T-cell (primary cell): ENCODE results near the gene ZDHHC14. TPM values are rescaled to one million over a fixed set of nuclear protein-coding genes. Genes with fewer than 3 reads are reported as not detected.
"Not testable (repeated sequence)": the region's sequence is repeated elsewhere in the genome, so short reads cannot be mapped to it uniquely, and the experiment has no call there.

ENCODE experiments used
- ATAC-seq, 4 experiments: fragments of 200-7000 bp in 3 of 4; fragments of 150-1000 bp in 1 of 4; cut with Tn5 transposase; replicated peaks in 1 of 4; 1 replicate in 3 of 4; 2 replicates in 1 of 4; pipeline ENCODE4 v1.10.0; 2021; ENCODE audit warnings: moderate library complexity in 3 of 4, mild to moderate bottlenecking in 2 of 4, moderate number of reproducible peaks in 1 of 4
- CTCF ChIA-PET, 2 donors: fragments of 300-600 bp; sonication (Branson Sonifier 250); formaldehyde crosslinking; loops; one replicate each; lab custom pipeline; 2022; ENCODE audit warnings: antibody characterized with exemption in 2 of 2; lab: Charles Lee
- POLR2A ChIA-PET, 2 donors: fragments of 300-600 bp; sonication (Branson Sonifier 250); formaldehyde crosslinking; loops; one replicate each; lab custom pipeline; 2022; ENCODE audit warnings: antibody characterized with exemption in 2 of 2; lab: Charles Lee
- DNase-seq, 35 experiments: peaks; one replicate each; pipeline versions ENCODE4 v3.0.0 to v3.0.0-alpha.2; 2013 to 2023
- H3K27ac ChIP-seq: one replicate; pipeline ENCODE4 v1.5.1; 2013; ENCODE audit warnings: low read length
- H3K27me3 ChIP-seq, 2 experiments: replicated peaks in 1 of 2; 1 replicate in 1 of 2; 2 replicates in 1 of 2; pipeline versions ENCODE4 v1.6.1 to v1.7.0; 2013; ENCODE audit warnings: low read length in 1 of 2, mixed read lengths in 1 of 2; ENCODE audit not compliant: control insufficient read depth in 2 of 2, insufficient read depth in 2 of 2; ENCODE audit errors: extremely low read depth in 1 of 2
- H3K36me3 ChIP-seq, 2 donors: 1 replicate in 1 of 2; 2 replicates in 1 of 2; pipeline versions ENCODE4 v1.6.1 to v1.7.0; 2013; ENCODE audit warnings: low read length in 1 of 2; ENCODE audit not compliant: control insufficient read depth in 2 of 2, insufficient read depth in 1 of 2; ENCODE audit errors: extremely low read depth in 1 of 2
- H3K4me1 ChIP-seq, 2 experiments: 1 replicate in 1 of 2; 2 replicates in 1 of 2; pipeline versions ENCODE4 v1.6.1 to v1.7.0; 2013; ENCODE audit warnings: low read length in 2 of 2, mixed read lengths in 1 of 2; ENCODE audit not compliant: insufficient read depth in 2 of 2, control insufficient read depth in 1 of 2; ENCODE audit errors: extremely low read depth in 1 of 2
- H3K4me3 ChIP-seq, 2 donors: 1 replicate in 1 of 2; 2 replicates in 1 of 2; pipeline versions ENCODE4 v1.5.1 to v1.7.0; 2013; ENCODE audit warnings: mild to moderate bottlenecking in 2 of 2, low read length in 1 of 2, moderate library complexity in 1 of 2; ENCODE audit not compliant: control insufficient read depth in 1 of 2; ENCODE audit errors: extremely low read depth in 1 of 2
- H3K9me3 ChIP-seq: 2 replicates; pipeline ENCODE4 v1.7.0; 2013
- H3K27ac Mint-ChIP-seq, 2 donors: one replicate each; pipeline ENCODE4 v1.8.0; 2020 to 2021; ENCODE audit warnings: mild to moderate bottlenecking in 2 of 2, mixed read lengths in 2 of 2
- H3K27me3 Mint-ChIP-seq, 2 donors: one replicate each; pipeline ENCODE4 v1.8.0; 2021 to 2022; ENCODE audit warnings: mixed read lengths in 2 of 2
- H3K36me3 Mint-ChIP-seq: one replicate; pipeline ENCODE4 v1.8.0; 2021; ENCODE audit warnings: mixed read lengths
- H3K4me1 Mint-ChIP-seq, 3 donors: one replicate each; pipeline ENCODE4 v1.8.0; 2020 to 2022; ENCODE audit warnings: mixed read lengths in 3 of 3, mild to moderate bottlenecking in 1 of 3
- H3K4me3 Mint-ChIP-seq, 3 donors: one replicate each; pipeline ENCODE4 v1.8.0; 2020 to 2022; ENCODE audit warnings: mild to moderate bottlenecking in 3 of 3, mixed read lengths in 3 of 3, moderate library complexity in 3 of 3
- H3K9me3 Mint-ChIP-seq, 3 donors: one replicate each; pipeline ENCODE4 v1.8.0; 2020 to 2022; ENCODE audit warnings: mixed read lengths in 3 of 3
- WGBS: methylation state at CpG from one replicate; pipeline ENCODE4 v1.1.5; 2013; ENCODE audit warnings: missing lambda C conversion rate; ENCODE audit not compliant: insufficient coverage; 5-methylcytosine and 5-hydroxymethylcytosine counted together
- total RNA-seq, 35 experiments: library from RNA in 6 of 35; stranded (reverse) in 6 of 35; fragments of 120-200 nt in 1 of 35; gene quantifications; one replicate each; pipeline versions ENCODE4 v1.2.1 to v1.2.4 and lab custom pipeline; 2013 to 2026

Gene ZDHHC14
- total RNA-seq, 5 donors from 2014 or later (not counting 1 experiment from before 2014, with no cell fraction given) = 2.1 to 3.7 (median 2.6) TPM

DNA sequence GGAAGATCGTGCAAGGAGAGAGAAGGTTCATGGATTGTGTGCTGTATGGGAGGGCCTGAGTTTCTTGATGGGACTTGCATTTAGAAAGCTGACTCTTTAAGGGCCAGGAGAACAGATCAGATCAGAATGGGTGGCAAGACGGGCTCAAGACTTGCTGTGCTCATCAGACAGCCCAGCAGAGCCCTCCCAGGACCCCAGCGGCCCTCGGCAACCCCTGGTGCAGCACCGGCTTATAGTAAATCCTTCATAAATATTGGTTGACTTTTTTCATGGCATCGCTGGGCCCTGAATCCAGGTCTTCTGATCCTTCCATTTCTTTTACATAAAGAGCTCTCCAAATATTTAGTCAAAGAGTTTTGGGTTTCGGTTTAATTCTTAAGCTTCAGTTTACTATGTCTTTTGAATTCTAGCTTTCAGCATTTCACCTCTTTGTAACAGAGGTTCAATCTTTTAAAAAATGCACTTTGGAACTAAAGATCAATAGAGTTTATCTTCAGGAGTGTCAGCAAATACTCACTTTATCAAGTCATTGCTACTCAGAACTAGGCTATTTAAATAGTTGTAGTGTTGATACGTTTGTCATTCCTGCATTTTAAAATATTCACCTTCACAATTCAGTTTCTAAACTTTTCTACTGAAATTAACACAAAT is 205.6 kb downstream of the ZDHHC14 start:
- peaks cover 0 to 7% of the 10 kb centered on the region in 2 donors for H3K27me3 Mint-ChIP-seq
- CTCF ChIA-PET = no interaction called here

DNA sequence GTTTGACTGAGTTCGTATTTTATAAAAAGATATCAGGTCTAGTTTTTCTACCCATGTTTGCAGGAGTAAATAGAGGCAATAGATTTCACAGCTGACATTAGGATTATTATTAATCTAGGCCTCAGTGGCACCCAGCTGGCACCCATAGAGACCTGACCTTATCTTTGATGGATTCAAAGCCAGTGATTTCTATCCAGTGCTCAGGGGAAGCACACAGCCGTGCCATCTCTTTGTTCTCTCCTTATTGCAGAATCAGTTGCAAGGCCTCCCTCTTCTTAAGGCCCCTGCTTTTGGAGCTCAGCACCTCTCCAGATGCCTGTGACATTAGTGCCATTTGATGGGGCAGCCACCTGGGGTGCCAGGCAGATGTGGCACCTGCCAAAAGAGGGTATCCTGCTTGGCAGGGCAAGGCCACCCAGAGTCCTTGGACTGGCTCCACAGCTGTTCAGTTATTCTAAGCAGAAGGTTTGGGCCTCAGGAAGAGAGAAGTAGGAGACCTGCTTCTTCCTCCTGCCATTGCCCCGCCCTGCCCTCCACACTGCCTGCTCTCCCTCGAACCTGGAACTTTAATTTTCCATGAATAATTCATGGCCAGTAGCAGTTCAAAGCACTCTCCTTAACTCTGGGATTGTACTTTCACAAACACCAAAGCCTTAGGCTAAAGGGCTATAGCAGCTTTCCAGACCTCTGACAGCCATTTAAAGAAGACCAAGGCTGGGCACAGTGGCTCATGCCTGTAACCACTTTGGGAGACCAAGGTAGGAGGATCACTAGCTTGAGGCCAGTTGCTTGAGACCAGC is 206.3 kb downstream of the ZDHHC14 start:
- POLR2A ChIA-PET = interaction anchor here in 1 of 2 donors (0.7 to 0.8 kb wide), 2 partner anchors 162 to 319 kb away, joined by 3 read pairs; no protein-coding TSS in a partner anchor
- CTCF ChIA-PET = no interaction called here
- 94% methylated on average over 3 of the region's 4 CpGs for WGBS

More for the DNA sequence above, 205.6 kb downstream of the ZDHHC14 start:
- Mint-ChIP-seq H3K36me3 (peaks cover 21% of the 10 kb centered on the region), H3K4me3 (no peak overlapping the region), H3K9me3 (peaks cover 8 to 24% (median 13%) of the 10 kb centered on the region in 3 donors), H3K4me1 (peaks cover 6 to 14% (median 14%) of the 10 kb centered on the region in 3 donors), H3K27ac (no peak overlapping the region)
- peaks cover 6% of the 10 kb centered on the region for H3K9me3 ChIP-seq
- H3K36me3 ChIP-seq = no peaks in the 10 kb centered on the region
- H3K4me1 ChIP-seq = peaks cover 7 to 16% of the 10 kb centered on the region in 2 experiments
- DNase-seq (no peak), ATAC-seq (no peak)
- WGBS = 84% methylated on average over 2 of the region's 8 CpGs
- no peak overlapping the region for H3K4me3 ChIP-seq
- H3K27me3 ChIP-seq = peaks cover 0 to 4% of the 10 kb centered on the region in 2 experiments
- no peak overlapping the region for H3K27ac ChIP-seq
- POLR2A ChIA-PET = interaction anchor here (0.6 to 0.8 kb wide), 3 partner anchors 162 to 320 kb away, joined by 3 to 8 read pairs (median 3); no protein-coding TSS in a partner anchor

DNA sequence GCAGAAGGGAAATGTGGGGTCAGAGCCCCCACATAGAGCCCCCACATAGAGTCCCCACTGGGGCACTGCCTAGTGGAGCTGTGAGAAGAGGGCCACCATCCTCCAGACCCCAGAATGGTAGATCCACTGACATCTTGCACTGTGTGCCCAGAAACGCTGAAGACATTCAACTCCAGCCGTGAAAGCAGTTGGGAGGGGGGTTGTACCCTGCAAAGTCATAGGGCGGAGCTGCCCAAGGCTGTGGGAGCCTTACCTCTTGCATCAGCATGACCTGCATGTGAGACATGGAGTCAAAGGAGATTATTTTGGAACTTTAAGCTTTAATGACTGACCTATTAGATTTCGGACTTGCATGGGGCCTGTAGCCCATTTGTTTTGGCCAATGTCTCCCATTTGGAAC is 209.7 kb downstream of the ZDHHC14 start:
- H3K9me3 ChIP-seq, H3K36me3 Mint-ChIP-seq, ATAC-seq, DNase-seq, H3K27ac ChIP-seq, CTCF ChIA-PET, H3K27ac Mint-ChIP-seq, H3K27me3 Mint-ChIP-seq, H3K4me3 ChIP-seq, H3K4me3 Mint-ChIP-seq, H3K4me1 ChIP-seq, H3K36me3 ChIP-seq, H3K4me1 Mint-ChIP-seq, H3K27me3 ChIP-seq, POLR2A ChIA-PET: not testable (repeated sequence)
- WGBS = 100% methylated on average over 2 of the region's 4 CpGs
- H3K9me3 Mint-ChIP-seq = peaks cover 8 to 11% (median 10%) of the 10 kb centered on the region in 3 donors

More for the DNA sequence above, 206.3 kb downstream of the ZDHHC14 start:
- Mint-ChIP-seq H3K27me3 (peaks cover 0 to 6% of the 10 kb centered on the region in 2 donors), H3K36me3 (peaks cover 19% of the 10 kb centered on the region), H3K4me1 (peaks cover 6 to 14% (median 14%) of the 10 kb centered on the region in 3 donors), H3K9me3 (peaks cover 8 to 21% (median 13%) of the 10 kb centered on the region in 3 donors), H3K4me3 (no peak overlapping the region), H3K27ac (no peak overlapping the region)
- Histone ChIP-seq H3K27me3 (peaks cover 0 to 4% of the 10 kb centered on the region in 2 experiments), H3K4me1 (peaks cover 7 to 16% of the 10 kb centered on the region in 2 experiments), H3K27ac (no peak overlapping the region), H3K36me3 (no peaks in the 10 kb centered on the region), H3K9me3 (peaks cover 3% of the 10 kb centered on the region), H3K4me3 (no peak overlapping the region)
- ATAC-seq = no peak
- no peak for DNase-seq

GRCh38 chr6:157592541-157592940 is 211.6 kb downstream of the ZDHHC14 start:
- Mint-ChIP-seq H3K4me1 (no peaks in the 10 kb centered on the region), H3K9me3 (peaks cover 8 to 11% (median 10%) of the 10 kb centered on the region in 3 donors), H3K4me3 (peak overlapping the region in 2 of 3 donors; percentile 31 to 41), H3K27me3 (no peaks in the 10 kb centered on the region), H3K36me3 (peaks cover 9% of the 10 kb centered on the region), H3K27ac (no peak overlapping the region)
- ATAC-seq (peak in 1 of 4 experiments; percentile 55), DNase-seq (peak in 7 of 35 experiments; percentile 8 to 28 (median 15))
- no peak overlapping the region for H3K27ac ChIP-seq
- peaks cover 0 to 2% of the 10 kb centered on the region in 2 experiments for H3K4me1 ChIP-seq
- no peaks in the 10 kb centered on the region for H3K36me3 ChIP-seq
- ChIA-PET POLR2A (no interaction called here), CTCF (no interaction called here)
- H3K9me3 ChIP-seq = no peaks in the 10 kb centered on the region
- no peak overlapping the region for H3K4me3 ChIP-seq
- H3K27me3 ChIP-seq = peaks cover 0 to 4% of the 10 kb centered on the region in 2 experiments
- 95% methylated on average over 13 of the region's 16 CpGs for WGBS

- Mint-ChIP-seq H3K27ac (no peak overlapping the region), H3K4me3 (peak overlapping the region in 2 of 3 donors; percentile 31 to 41), H3K27me3 (no peaks in the 10 kb centered on the region), H3K9me3 (peaks cover 8 to 11% (median 10%) of the 10 kb centered on the region in 3 donors), H3K4me1 (peaks cover 0 to 2% (median 2%) of the 10 kb centered on the region in 3 donors), H3K36me3 (peaks cover 9% of the 10 kb centered on the region)
- DNase-seq (no peak), ATAC-seq (no peak)
- Histone ChIP-seq H3K27me3 (peaks cover 0 to 2% of the 10 kb centered on the region in 2 experiments), H3K9me3 (no peaks in the 10 kb centered on the region), H3K36me3 (no peaks in the 10 kb centered on the region), H3K4me3 (no peak overlapping the region), H3K27ac (no peak overlapping the region), H3K4me1 (peaks cover 0 to 4% of the 10 kb centered on the region in 2 experiments)
- WGBS = 98% methylated on average over 21 of the region's 21 CpGs
- CTCF ChIA-PET = no interaction called here
- POLR2A ChIA-PET = no interaction called here
These were observed 212.0 kb downstream of the ZDHHC14 start for GRCh38 chr6:157592980-157593379.

GRCh38 chr6:157593596-157593995 is 212.6 kb downstream of the ZDHHC14 start:
- Mint-ChIP-seq H3K36me3 (peaks cover 9% of the 10 kb centered on the region), H3K4me3 (no peak overlapping the region), H3K9me3 (peaks cover 8 to 11% (median 10%) of the 10 kb centered on the region in 3 donors), H3K27me3 (no peaks in the 10 kb centered on the region), H3K27ac (no peak overlapping the region), H3K4me1 (peaks cover 0 to 3% (median 3%) of the 10 kb centered on the region in 3 donors)
- Histone ChIP-seq H3K27me3 (peaks cover 0 to 2% of the 10 kb centered on the region in 2 experiments), H3K36me3 (no peaks in the 10 kb centered on the region), H3K27ac (no peak overlapping the region), H3K4me3 (no peak overlapping the region), H3K9me3 (no peaks in the 10 kb centered on the region), H3K4me1 (peaks cover 0 to 4% of the 10 kb centered on the region in 2 experiments)
- ChIA-PET POLR2A (no interaction called here), CTCF (no interaction called here)
- DNase-seq = no peak
- WGBS = 90% methylated on average over 5 of the region's 8 CpGs
- no peak for ATAC-seq
